Endothelial cell of umbilical vein (primary cell): ENCODE results near the gene SLC22A23.
A peak's percentile ranks its signal among the peaks of the same experiment; 100 is the strongest.

Source experiments
- EZH2 ChIP-seq: IDR thresholded peaks from 2 replicates; pipeline ENCODE4 v1.6.1; 2012; ENCODE audit warnings: borderline replicate concordance, low read depth, mild to moderate bottlenecking, moderate library complexity, low read length, inconsistent platforms; ENCODE audit not compliant: severe bottlenecking
- FOS ChIP-seq: IDR thresholded peaks from 2 replicates; pipeline ENCODE4 v1.6.1; 2011; ENCODE audit warnings: mild to moderate bottlenecking, low read length, moderate library complexity, borderline replicate concordance; ENCODE audit not compliant: insufficient read depth
- GATA2 ChIP-seq: IDR thresholded peaks from 2 replicates; pipeline ENCODE4 v1.7.0; 2011; ENCODE audit warnings: low read depth, mild to moderate bottlenecking, moderate library complexity, mixed read lengths, low read length; ENCODE audit not compliant: insufficient read length, insufficient read depth
- JUN ChIP-seq: IDR thresholded peaks from 2 replicates; pipeline ENCODE4 v1.6.1; 2011; ENCODE audit warnings: borderline replicate concordance, low read depth; ENCODE audit not compliant: insufficient read length, insufficient read depth
- MYC ChIP-seq: IDR thresholded peaks from one replicate; pipeline ENCODE4 v1.6.1; 2011; ENCODE audit warnings: mild to moderate bottlenecking, low read depth, low read length
- POLR2A ChIP-seq: IDR thresholded peaks from 2 replicates; pipeline ENCODE4 v1.6.1; 2012; ENCODE audit warnings: low read depth, mild to moderate bottlenecking, control low read depth, low read length
- POLR2AphosphoS5 ChIP-seq: IDR thresholded peaks from 2 replicates; pipeline ENCODE4 v1.6.1; 2012; ENCODE audit warnings: low read depth, mild to moderate bottlenecking, control low read depth, low read length, moderate library complexity; ENCODE audit not compliant: insufficient read depth
- TF ChIP-seq, protein P1 (sequence below), 2 donors: IDR thresholded peaks; 1 replicate in 1 of 2; 2 replicates in 1 of 2; pipeline ENCODE4 v1.5.1; 2011; ENCODE audit warnings: low read length in 2 of 2, mild to moderate bottlenecking in 2 of 2, moderate library complexity in 2 of 2, control low read depth in 1 of 2, inconsistent platforms in 1 of 2, low read depth in 1 of 2; ENCODE audit not compliant: insufficient read depth in 1 of 2; ENCODE audit errors: extremely low read depth in 1 of 2
- TF ChIP-seq, protein P2 (sequence below): IDR thresholded peaks from 2 replicates; pipeline ENCODE4 v1.6.1; 2011; ENCODE audit not compliant: insufficient read depth, insufficient read length

DNA sequence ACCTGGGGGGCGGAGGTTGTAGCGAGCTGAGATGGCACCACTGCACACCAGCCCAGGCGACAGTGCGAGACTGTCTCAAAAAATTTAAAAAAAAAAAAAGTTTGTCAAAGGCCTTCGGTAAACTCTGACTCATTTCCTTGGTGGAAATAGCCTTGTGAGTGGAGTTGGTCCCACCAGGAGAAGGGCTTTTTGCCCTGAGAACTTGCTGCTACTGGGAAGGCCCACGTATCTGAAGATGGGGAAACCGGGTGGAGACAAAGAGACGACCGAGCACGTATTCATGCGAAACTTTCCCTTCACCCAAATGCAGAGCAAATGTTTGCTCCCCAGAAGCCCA, 51.7 kb downstream of the SLC22A23 start:
- TF ChIP-seq, protein P1, sequence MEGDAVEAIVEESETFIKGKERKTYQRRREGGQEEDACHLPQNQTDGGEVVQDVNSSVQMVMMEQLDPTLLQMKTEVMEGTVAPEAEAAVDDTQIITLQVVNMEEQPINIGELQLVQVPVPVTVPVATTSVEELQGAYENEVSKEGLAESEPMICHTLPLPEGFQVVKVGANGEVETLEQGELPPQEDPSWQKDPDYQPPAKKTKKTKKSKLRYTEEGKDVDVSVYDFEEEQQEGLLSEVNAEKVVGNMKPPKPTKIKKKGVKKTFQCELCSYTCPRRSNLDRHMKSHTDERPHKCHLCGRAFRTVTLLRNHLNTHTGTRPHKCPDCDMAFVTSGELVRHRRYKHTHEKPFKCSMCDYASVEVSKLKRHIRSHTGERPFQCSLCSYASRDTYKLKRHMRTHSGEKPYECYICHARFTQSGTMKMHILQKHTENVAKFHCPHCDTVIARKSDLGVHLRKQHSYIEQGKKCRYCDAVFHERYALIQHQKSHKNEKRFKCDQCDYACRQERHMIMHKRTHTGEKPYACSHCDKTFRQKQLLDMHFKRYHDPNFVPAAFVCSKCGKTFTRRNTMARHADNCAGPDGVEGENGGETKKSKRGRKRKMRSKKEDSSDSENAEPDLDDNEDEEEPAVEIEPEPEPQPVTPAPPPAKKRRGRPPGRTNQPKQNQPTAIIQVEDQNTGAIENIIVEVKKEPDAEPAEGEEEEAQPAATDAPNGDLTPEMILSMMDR (IDR thresholded peaks at IDR 0.05; ENCODE audit: extremely low read depth in 1 of 2, insufficient read depth in 1 of 2, low read depth in 1 of 2, low read length in 2 of 2), result no peak
- TF ChIP-seq GATA2, result no peak
- TF ChIP-seq POLR2AphosphoS5, result no peak
- TF ChIP-seq EZH2, result no peak
- no peak for TF ChIP-seq JUN
- no peak for TF ChIP-seq POLR2A
- TF ChIP-seq, protein P2, sequence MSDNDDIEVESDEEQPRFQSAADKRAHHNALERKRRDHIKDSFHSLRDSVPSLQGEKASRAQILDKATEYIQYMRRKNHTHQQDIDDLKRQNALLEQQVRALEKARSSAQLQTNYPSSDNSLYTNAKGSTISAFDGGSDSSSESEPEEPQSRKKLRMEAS, result no peak
- TF ChIP-seq FOS, result peak; percentile 38
- no peak for TF ChIP-seq MYC
